Neuronal stem cell (in vitro differentiated cells): ENCODE results near the gene ANAPC4.

Experiments
- DNase-seq: peaks from one replicate; pipeline ENCODE4 v3.0.0-alpha.2; 2013; ENCODE audit warnings: low spot score
- H2AFZ ChIP-seq: one replicate; pipeline ENCODE4 v1.6.1; 2013; ENCODE audit warnings: mild to moderate bottlenecking, low read length, inconsistent platforms
- H2AK5ac ChIP-seq: 2 replicates; pipeline ENCODE4 v1.6.1; 2013; ENCODE audit warnings: low read depth, mild to moderate bottlenecking, inconsistent platforms, low read length, moderate library complexity, mixed read lengths
- H2BK120ac ChIP-seq: 2 replicates; pipeline ENCODE4 v1.6.1; 2013; ENCODE audit warnings: low read depth, mild to moderate bottlenecking, inconsistent platforms, low read length, moderate library complexity, mixed read lengths
- H2BK12ac ChIP-seq: one replicate; pipeline ENCODE4 v1.6.1; 2013; ENCODE audit warnings: low read length, inconsistent platforms
- H2BK15ac ChIP-seq: 2 replicates; pipeline ENCODE4 v1.6.1; 2013; ENCODE audit warnings: mild to moderate bottlenecking, low read length, inconsistent platforms, mixed read lengths
- H2BK5ac ChIP-seq: one replicate; pipeline ENCODE4 v1.6.1; 2013; ENCODE audit warnings: inconsistent platforms, mild to moderate bottlenecking, low read length, moderate library complexity
- H3K14ac ChIP-seq: one replicate; pipeline ENCODE4 v1.6.1; 2013; ENCODE audit warnings: low read length, inconsistent platforms
- H3K18ac ChIP-seq: 2 replicates; pipeline ENCODE4 v1.6.1; 2013; ENCODE audit warnings: low read length, inconsistent platforms
- H3K23ac ChIP-seq: 2 replicates; pipeline ENCODE4 v1.6.1; 2013; ENCODE audit warnings: low read depth, mild to moderate bottlenecking, mixed read lengths, low read length, inconsistent platforms; ENCODE audit not compliant: poor library complexity
- H3K27ac ChIP-seq: replicated peaks from 3 replicates; pipeline ENCODE4 v1.5.1; 2013; ENCODE audit warnings: low read length, inconsistent platforms
- H3K27me3 ChIP-seq, 3 experiments: 2 replicates each; pipeline ENCODE4 v1.6.1; 2013; ENCODE audit warnings: low read length in 3 of 3, mild to moderate bottlenecking in 2 of 3, inconsistent platforms in 1 of 3, low read depth in 1 of 3, mixed read lengths in 1 of 3, moderate library complexity in 1 of 3; ENCODE audit not compliant: control insufficient read depth in 3 of 3, insufficient read depth in 3 of 3
- H3K36me3 ChIP-seq, 2 donors: replicated peaks in 1 of 2; 2 replicates each; pipeline ENCODE4 v1.6.1; 2013; ENCODE audit warnings: low read length in 2 of 2; ENCODE audit not compliant: control insufficient read depth in 2 of 2, insufficient read depth in 2 of 2
- H3K4ac ChIP-seq: 2 replicates; pipeline ENCODE4 v1.6.1; 2013; ENCODE audit warnings: inconsistent platforms, mild to moderate bottlenecking, low read length, moderate library complexity
- H3K4me1 ChIP-seq, 2 donors: 1 replicate in 1 of 2; 2 replicates in 1 of 2; pipeline ENCODE4 v1.6.1; 2013; ENCODE audit warnings: low read length in 2 of 2, low read depth in 1 of 2; ENCODE audit not compliant: control insufficient read depth in 2 of 2, insufficient read depth in 1 of 2
- H3K4me2 ChIP-seq: one replicate; pipeline ENCODE4 v1.6.1; 2013; ENCODE audit warnings: mild to moderate bottlenecking, low read length, inconsistent platforms; ENCODE audit not compliant: insufficient read depth, poor library complexity, severe bottlenecking
- H3K4me3 ChIP-seq, 2 donors: 2 replicates each; pipeline ENCODE4 v1.5.1; 2013; ENCODE audit warnings: low read length in 2 of 2, mild to moderate bottlenecking in 2 of 2, inconsistent platforms in 1 of 2, moderate library complexity in 1 of 2
- H3K79me1 ChIP-seq: one replicate; pipeline ENCODE4 v1.6.1; 2013; ENCODE audit warnings: low read depth, mild to moderate bottlenecking, inconsistent platforms, low read length, moderate library complexity
- H3K9ac ChIP-seq: one replicate; pipeline ENCODE4 v1.6.1; 2013; ENCODE audit warnings: mild to moderate bottlenecking, low read depth, low read length, inconsistent platforms; ENCODE audit not compliant: poor library complexity
- H3K9me3 ChIP-seq, 2 donors: replicated peaks in 1 of 2; 2 replicates each; pipeline versions ENCODE3 to v1.6.1; 2013; ENCODE audit warnings: low read length in 2 of 2, mild to moderate bottlenecking in 2 of 2, inconsistent platforms in 1 of 2, low read depth in 1 of 2, mixed read lengths in 1 of 2, moderate library complexity in 1 of 2; ENCODE audit not compliant: control insufficient read depth in 2 of 2, insufficient read depth in 1 of 2
- H4K8ac ChIP-seq: one replicate; pipeline ENCODE4 v1.6.1; 2013; ENCODE audit warnings: low read depth, mild to moderate bottlenecking, inconsistent platforms, low read length, moderate library complexity
- H4K91ac ChIP-seq: one replicate; pipeline ENCODE4 v1.6.1; 2013; ENCODE audit warnings: low read length, low read depth, mild to moderate bottlenecking, inconsistent platforms; ENCODE audit not compliant: poor library complexity
- WGBS, 2 donors: extraction: QIAGEN DNeasy Blood & Tissue Kit; methylation state at CpG; one replicate each; pipeline ENCODE4 v1.1.7; 2013; ENCODE audit warnings: missing lambda C conversion rate in 2 of 2, mixed read lengths in 1 of 2; ENCODE audit not compliant: insufficient read length in 2 of 2, insufficient replicate concordance in 1 of 2; ENCODE audit errors: extremely low coverage in 2 of 2; 5-methylcytosine and 5-hydroxymethylcytosine counted together

ANAPC4 gene

DNA sequence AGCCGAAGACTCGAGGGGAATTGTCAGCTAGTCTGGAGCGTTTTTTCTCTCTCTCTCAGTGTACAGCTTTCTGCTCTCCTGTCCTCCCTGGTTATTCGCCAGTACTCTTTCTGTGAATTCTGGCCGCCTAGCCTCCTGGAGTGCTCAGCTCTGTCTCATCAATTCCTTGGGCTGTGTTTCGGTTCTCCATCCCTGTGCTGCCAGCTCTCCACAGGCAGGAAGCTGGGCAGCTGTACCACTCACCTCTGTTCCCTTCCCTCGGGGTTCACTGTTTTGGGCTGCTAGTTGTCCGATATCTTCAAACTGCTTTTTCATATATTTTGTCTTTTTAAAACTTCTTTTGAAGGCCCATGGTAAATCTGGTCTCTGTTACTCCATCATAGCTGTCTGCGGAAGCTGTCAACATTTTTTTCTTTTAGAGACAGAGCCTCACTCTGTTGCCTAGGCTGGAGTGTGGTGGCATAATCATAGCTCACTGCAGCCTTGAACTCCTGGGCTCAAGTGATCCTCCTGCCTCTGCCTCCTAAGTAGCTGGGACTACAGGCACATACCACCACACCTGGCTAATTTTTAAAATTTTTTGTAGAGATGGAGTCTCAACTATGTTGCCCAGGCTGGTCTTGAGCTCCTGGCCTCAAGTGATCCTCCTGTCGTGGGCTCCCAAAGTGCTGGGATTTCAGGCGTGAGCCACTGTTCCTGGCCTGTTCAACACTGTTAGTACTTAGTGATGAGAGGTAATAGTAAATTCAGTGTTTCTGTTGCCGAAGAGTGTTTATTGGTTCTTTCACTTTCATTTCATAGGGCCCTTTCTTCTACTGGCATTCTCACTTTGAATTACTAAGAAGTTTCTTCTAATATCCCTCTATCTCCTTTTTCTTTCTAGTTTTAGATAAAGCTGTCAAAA is 45.9 kb upstream of the ANAPC4 start:
- Histone ChIP-seq H3K9me3 (no peaks in the 10 kb centered on the region), H2BK5ac (no peak overlapping the region), H3K36me3 (peaks cover 0 to 19% of the 10 kb centered on the region in 2 donors), H4K91ac (no peak overlapping the region), H3K4ac (no peak overlapping the region), H3K4me1 (no peaks in the 10 kb centered on the region), H2BK120ac (no peak overlapping the region), H3K18ac (no peak overlapping the region), H3K79me1 (peaks cover 2% of the 10 kb centered on the region), H3K9ac (no peak overlapping the region), H4K8ac (no peak overlapping the region), H2AK5ac (no peak overlapping the region), H3K4me2 (no peak overlapping the region), H2BK12ac (no peak overlapping the region), H3K27ac (no peak overlapping the region), H3K23ac (no peak overlapping the region), H3K4me3 (no peak overlapping the region), H2AFZ (no peak overlapping the region), H3K27me3 (no peaks in the 10 kb centered on the region), H3K14ac (no peak overlapping the region), H2BK15ac (no peak overlapping the region)
- WGBS, 2 donors: no CpG with 5 or more reads among the region's 12 CpGs
- DNase-seq: no peak

DNA sequence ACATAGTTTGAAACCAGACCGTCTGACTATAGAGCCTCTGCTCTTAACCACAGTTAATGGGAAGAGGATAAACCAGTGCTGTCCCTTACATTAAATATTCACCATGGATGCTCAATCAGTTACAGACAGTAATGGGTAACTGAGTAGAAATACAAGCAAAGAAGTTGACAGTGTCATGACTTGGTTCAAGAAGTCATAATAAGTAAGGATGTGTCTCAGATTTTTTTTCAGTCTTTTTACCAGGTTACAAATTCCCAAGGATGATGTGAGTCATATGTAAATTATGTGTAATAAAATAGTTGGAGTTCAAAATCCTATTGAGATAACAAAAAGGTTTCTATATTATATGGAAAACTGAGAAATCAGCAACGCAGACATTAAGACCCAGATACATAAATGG is 33.4 kb upstream of the ANAPC4 start:
- Histone ChIP-seq H3K79me1 (peaks cover 2% of the 10 kb centered on the region), H3K14ac (no peak overlapping the region), H3K27me3 (no peaks in the 10 kb centered on the region), H4K8ac (no peak overlapping the region), H3K9me3 (no peaks in the 10 kb centered on the region), H3K4me3 (no peak overlapping the region), H2AK5ac (no peak overlapping the region), H3K4me1 (no peaks in the 10 kb centered on the region), H3K18ac (no peak overlapping the region), H2BK120ac (no peak overlapping the region), H2BK5ac (no peak overlapping the region), H2BK15ac (no peak overlapping the region), H2AFZ (no peak overlapping the region), H3K23ac (no peak overlapping the region), H3K9ac (no peak overlapping the region), H2BK12ac (no peak overlapping the region), H4K91ac (no peak overlapping the region), H3K27ac (no peak overlapping the region), H3K4me2 (no peak overlapping the region), H3K36me3 (peaks cover 0 to 8% of the 10 kb centered on the region in 2 donors), H3K4ac (no peak overlapping the region)
- no peak for DNase-seq
- no CpG with 5 or more reads among the region's 2 CpGs for WGBS, 2 donors

DNA sequence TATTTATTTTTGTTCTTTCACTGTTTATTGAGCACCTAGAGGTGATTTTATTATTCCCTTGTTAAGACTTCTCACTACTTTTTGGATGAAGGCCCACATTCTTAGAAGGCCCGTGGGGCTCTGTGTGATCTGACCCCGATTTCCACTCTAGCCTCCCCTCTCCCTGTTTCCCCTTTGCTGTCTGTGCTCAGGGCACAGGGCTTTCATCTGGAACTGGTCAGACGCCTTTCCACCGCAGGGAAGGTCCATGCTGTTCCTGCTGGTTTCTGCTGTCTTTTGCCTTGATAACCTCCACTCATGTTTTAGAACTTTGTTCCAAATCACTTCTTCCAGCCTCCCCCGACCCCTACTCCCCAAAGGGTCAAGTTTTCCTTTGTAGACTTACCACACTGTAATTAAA is 31.3 kb upstream of the ANAPC4 start:
- no peak overlapping the region for H3K4ac ChIP-seq
- H3K9me3 ChIP-seq: no peaks in the 10 kb centered on the region
- no peak overlapping the region for H2BK120ac ChIP-seq
- H4K91ac ChIP-seq: no peak overlapping the region
- H3K18ac ChIP-seq: no peak overlapping the region
- WGBS, 2 donors: no CpG with 5 or more reads among the region's 5 CpGs
- no peak overlapping the region for H3K27ac ChIP-seq
- no peak overlapping the region for H4K8ac ChIP-seq
- no peak overlapping the region for H3K4me2 ChIP-seq
- no peak overlapping the region for H3K9ac ChIP-seq
- no peak overlapping the region for H2BK5ac ChIP-seq
- no peaks in the 10 kb centered on the region for H3K27me3 ChIP-seq
- H3K79me1 ChIP-seq: peaks cover 2% of the 10 kb centered on the region
- H3K23ac ChIP-seq: no peak overlapping the region
- H3K36me3 ChIP-seq: peaks cover 2 to 3% of the 10 kb centered on the region in 2 donors
- H2BK15ac ChIP-seq: no peak overlapping the region
- no peak for DNase-seq
- no peaks in the 10 kb centered on the region for H3K4me1 ChIP-seq
- H3K14ac ChIP-seq: no peak overlapping the region
- H3K4me3 ChIP-seq: no peak overlapping the region
- no peak overlapping the region for H2AFZ ChIP-seq
- H2AK5ac ChIP-seq: no peak overlapping the region
- H2BK12ac ChIP-seq: no peak overlapping the region

DNA sequence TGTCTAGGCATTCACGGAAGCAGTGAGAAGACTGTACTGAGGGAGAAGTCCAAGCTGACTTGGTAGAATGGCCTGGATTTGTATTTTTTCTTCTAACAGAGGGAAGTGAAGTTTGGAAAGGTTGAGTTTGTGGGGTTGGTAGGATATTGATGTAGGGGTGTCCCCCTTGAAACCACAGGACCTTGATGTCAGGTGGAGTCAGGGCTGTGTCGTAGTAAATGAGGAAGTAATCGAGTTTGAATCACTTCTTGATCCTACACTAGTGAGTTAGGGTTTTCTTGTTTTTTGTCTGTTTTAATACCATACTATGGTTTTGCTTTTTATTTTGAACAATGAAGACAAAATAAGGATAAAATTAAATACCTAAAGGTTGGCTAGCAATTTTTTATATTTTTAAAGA is 30.1 kb upstream of the ANAPC4 start:
- no peak overlapping the region for H3K4me3 ChIP-seq

More for the DNA sequence above, 30.1 kb upstream of the ANAPC4 start:
- Histone ChIP-seq H2BK15ac (no peak overlapping the region), H2AK5ac (no peak overlapping the region), H4K91ac (no peak overlapping the region), H2BK5ac (no peak overlapping the region), H3K4ac (no peak overlapping the region), H3K14ac (no peak overlapping the region), H3K9me3 (no peaks in the 10 kb centered on the region), H3K4me1 (no peaks in the 10 kb centered on the region), H3K4me2 (no peak overlapping the region), H3K27ac (no peak overlapping the region), H3K79me1 (peaks cover 2% of the 10 kb centered on the region), H2BK12ac (no peak overlapping the region), H3K36me3 (peaks cover 2 to 3% of the 10 kb centered on the region in 2 donors), H4K8ac (no peak overlapping the region), H3K23ac (no peak overlapping the region), H3K9ac (no peak overlapping the region), H3K18ac (no peak overlapping the region), H2BK120ac (no peak overlapping the region), H3K27me3 (no peaks in the 10 kb centered on the region), H2AFZ (no peak overlapping the region)
- no CpG with 5 or more reads among the region's 3 CpGs for WGBS, 2 donors
- no peak for DNase-seq
